Stimulated activated CD8-positive, alpha-beta memory T cell treated with anti-CD3 and anti-CD28 coated beads, Interleukin-12 subunit alpha, Interleukin-12 subunit beta, amount 100 ng/mL, for 24 hours (primary cell): Measurements from ENCODE around the gene AK4.

Experiments
- DNase-seq: peaks from one replicate; pipeline ENCODE4 v3.0.0-alpha.2; 2020; ENCODE audit errors: extremely low read depth

AK4 gene

GRCh38 chr1:65247419-65248359 lies 99.7 kb downstream of the AK4 start:
- DNase-seq, result no peak

- DNase-seq, result no peak
These were observed 102.8 kb downstream of the AK4 start for GRCh38 chr1:65250826-65251225.

- no peak for DNase-seq
These were observed 105.9 kb downstream of the AK4 start for GRCh38 chr1:65253800-65254319.

GRCh38 chr1:65254320-65255034 lies 106.5 kb downstream of the AK4 start:
- peak; percentile 63 for DNase-seq

- DNase-seq, result no peak
These were observed 107.1 kb downstream of the AK4 start for GRCh38 chr1:65255035-65255655.

- DNase-seq, result no peak
These were observed 107.7 kb downstream of the AK4 start for GRCh38 chr1:65255656-65256050.

GRCh38 chr1:65256860-65257708 lies 109.1 kb downstream of the AK4 start:
- DNase-seq, result no peak

- DNase-seq, result no peak
These were observed 110.1 kb downstream of the AK4 start for GRCh38 chr1:65258106-65258505.

GRCh38 chr1:65259816-65260215 lies 111.8 kb downstream of the AK4 start:
- no peak for DNase-seq

- no peak for DNase-seq
These were observed 113.0 kb downstream of the AK4 start for GRCh38 chr1:65260851-65261473.

- no peak for DNase-seq
These were observed 115.3 kb downstream of the AK4 start for GRCh38 chr1:65263286-65263685.

- DNase-seq, result no peak
These were observed 116.4 kb downstream of the AK4 start for GRCh38 chr1:65264197-65264929.

GRCh38 chr1:65265296-65265650 lies 117.3 kb downstream of the AK4 start:
- DNase-seq, result no peak

- no peak for DNase-seq
These were observed 117.8 kb downstream of the AK4 start for GRCh38 chr1:65265651-65266351.

GRCh38 chr1:65266476-65266875 lies 118.5 kb downstream of the AK4 start:
- DNase-seq, result no peak

GRCh38 chr1:65267271-65267670 lies 119.3 kb downstream of the AK4 start:
- DNase-seq, result no peak

GRCh38 chr1:65267683-65268082 lies 119.7 kb downstream of the AK4 start:
- DNase-seq, result no peak

- DNase-seq, result no peak
These were observed 121.6 kb downstream of the AK4 start for GRCh38 chr1:65269612-65270011.

- no peak for DNase-seq
These were observed 128.4 kb downstream of the AK4 start for GRCh38 chr1:65276197-65276939.
